Erythroblast (primary cell): ENCODE data around the gene BTBD10.
"Not testable (repeated sequence)": the region's sequence is repeated elsewhere in the genome, so short reads cannot be mapped to it uniquely, and the experiment has no call there.

Experiments used
- DNase-seq, 2 experiments: peaks; one replicate each; lab custom pipeline; 2025; lab: John Stamatoyannopoulos, UW
- GATA1 ChIP-seq: IDR thresholded peaks from 2 replicates; pipeline ENCODE4 v1.6.1; 2011; ENCODE audit warnings: low read depth, mild to moderate bottlenecking, control low read depth, low read length, moderate library complexity
- POLR2A ChIP-seq: IDR thresholded peaks from 2 replicates; pipeline ENCODE4 v1.6.1; 2011; ENCODE audit warnings: mild to moderate bottlenecking, low read length

Gene BTBD10

DNA sequence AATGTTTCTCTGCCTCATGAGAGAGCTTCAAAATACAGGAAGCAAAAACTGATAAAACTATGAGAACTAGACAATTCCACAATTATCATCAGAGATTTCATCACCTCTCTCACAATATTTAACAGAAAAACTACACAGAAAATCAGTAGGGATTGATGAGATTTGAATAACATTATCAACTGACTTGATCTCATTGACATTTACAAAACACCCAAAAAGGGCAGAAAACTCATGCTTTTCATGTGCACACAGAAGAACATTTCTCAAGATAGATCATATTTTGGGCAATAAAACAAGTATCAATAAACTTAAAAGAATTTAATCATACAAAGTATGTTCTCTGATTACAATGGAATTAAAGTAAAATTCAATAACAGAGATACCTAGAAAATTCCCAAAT lies 35.6 kb downstream of the BTBD10 start:
- DNase-seq, result no peak
- no peak for TF ChIP-seq POLR2A
- no peak for TF ChIP-seq GATA1

GRCh38 chr11:13423372-13423771 lies 39.6 kb downstream of the BTBD10 start:
- TF ChIP-seq POLR2A, result no peak
- no peak for TF ChIP-seq GATA1
- DNase-seq, result no peak

GRCh38 chr11:13421561-13421960 lies 41.5 kb downstream of the BTBD10 start:
- peak; percentile 12 to 29 for DNase-seq
- TF ChIP-seq POLR2A (no peak), GATA1 (no peak)

DNA sequence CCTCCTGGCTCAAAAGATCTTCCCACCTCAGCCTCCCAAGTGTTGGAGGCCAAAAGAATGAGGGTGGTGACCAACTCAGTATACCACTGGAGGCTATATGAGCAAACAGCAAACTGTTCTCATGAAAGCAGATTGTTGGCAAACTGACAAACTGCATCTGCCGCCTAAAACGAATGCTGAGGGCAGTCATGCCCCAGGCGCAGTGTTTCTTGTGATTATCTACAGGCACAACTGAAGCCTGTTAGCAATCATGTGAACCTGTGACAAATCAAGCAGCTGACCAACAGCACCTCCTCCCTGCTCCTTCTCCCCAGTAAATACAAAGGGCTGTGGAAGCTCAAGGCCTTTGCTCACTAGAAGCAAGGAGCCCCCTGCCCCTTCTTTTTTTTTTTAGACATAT lies 47.8 kb downstream of the BTBD10 start:
- peak; percentile 8 to 49 for DNase-seq
- no peak for TF ChIP-seq GATA1

- DNase-seq, result no peak
- TF ChIP-seq GATA1, result no peak
- TF ChIP-seq POLR2A, result no peak
Measured at GRCh38 chr11:13405220-13405619, 57.8 kb downstream of the BTBD10 start.

DNA sequence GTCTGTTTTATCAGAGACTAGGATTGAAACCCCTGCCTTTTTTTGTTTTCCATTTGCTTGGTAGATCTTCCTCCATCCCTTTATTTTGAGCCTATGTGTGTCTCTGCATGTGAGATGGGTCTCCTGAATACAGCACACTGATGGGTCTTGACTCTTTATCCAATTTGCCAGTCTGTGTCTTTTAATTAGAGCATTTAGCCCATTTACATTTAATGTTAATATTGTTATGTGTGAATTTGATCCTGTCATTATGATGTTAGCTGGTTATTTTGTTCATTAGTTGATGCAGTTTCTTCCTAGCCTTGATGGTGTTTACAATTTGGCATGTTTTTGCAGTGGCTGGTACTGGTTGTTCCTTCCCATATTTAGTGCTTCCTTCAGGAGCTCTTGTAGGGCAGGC lies 64.7 kb downstream of the BTBD10 start:
- not testable (repeated sequence) for DNase-seq

DNA sequence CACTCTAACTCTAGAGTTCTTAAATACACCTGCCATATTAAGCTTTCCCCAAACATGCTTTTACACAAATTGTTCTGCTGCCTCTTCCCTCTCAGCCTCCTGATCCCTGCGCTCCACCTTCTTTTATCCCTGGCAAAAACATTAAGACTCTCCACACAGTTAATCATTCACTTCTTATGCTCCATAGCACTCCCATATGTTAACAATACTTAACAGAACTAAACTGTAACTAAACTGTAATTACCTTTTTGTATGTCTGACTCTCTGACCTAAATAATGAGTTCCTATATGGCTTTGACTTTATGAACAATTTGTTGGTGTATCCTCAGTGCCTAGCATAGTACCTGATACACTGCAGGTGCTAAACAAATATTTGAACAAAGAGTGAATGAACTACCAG lies 71.8 kb downstream of the BTBD10 start:
- TF ChIP-seq GATA1, result no peak
- TF ChIP-seq POLR2A, result no peak
- no peak for DNase-seq

DNA sequence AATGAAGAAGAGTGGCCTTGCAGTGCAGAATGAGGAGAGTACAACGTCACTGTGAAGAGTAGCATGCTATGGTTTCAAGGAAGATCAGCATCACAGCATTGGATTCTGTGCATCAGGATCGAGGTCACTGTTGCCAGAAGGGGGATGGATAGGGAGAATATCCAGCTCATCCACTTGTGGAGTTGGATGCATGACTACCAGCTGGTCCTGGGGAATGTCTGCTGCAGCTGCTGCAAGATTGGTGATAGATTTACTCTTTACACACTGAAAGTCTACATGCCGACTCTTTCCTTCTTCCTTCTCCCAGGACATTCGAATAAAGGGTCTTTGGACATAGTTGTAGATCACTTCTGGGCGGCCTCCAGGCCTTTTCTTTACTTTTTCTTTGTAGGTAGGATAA lies 74.3 kb downstream of the BTBD10 start:
- DNase-seq, result no peak
- TF ChIP-seq POLR2A (no peak), GATA1 (no peak)

- no peak for DNase-seq
- no peak for TF ChIP-seq POLR2A
- no peak for TF ChIP-seq GATA1
Measured at GRCh38 chr11:13386567-13386966, 76.5 kb downstream of the BTBD10 start.

DNA sequence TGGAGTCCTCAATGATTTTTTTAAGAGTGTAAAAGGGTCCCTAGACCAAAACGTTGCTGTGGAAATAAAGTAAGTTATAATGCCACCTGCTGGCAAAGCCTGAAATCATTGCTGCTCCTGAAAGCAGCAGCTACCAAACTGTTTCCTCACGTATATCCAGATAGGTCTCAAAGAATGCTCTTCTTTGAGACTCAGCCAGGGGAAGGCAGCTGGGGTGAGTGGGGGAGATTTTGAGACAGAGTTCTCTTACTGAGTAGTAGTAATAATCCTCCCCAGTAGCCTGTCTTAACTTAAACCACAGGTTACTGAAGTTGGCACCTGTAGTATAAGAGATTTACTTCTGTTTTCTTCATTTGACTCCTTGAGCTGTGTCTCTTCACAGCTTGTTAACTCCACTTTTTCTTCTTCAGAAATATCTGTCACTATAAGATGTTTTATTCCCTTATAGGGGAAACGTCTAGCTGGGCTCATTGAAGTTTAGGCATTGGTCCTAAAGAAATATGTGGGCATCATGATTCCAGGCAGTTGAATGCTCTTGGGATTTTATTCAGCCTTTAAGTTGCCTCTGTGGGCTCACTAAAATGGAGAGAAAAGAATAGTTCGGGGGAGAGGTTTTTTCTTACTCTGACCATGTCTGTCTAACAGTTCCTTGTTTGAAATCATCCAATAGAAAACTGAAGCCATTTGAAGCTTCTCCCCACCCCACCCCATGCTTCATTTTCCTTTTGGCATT lies 77.9 kb downstream of the BTBD10 start:
- TF ChIP-seq GATA1 (no peak), POLR2A (no peak)
- DNase-seq, result peak; percentile 20 to 44

- no peak for TF ChIP-seq GATA1
- no peak for TF ChIP-seq POLR2A
- DNase-seq, result no peak
Measured at GRCh38 chr11:13382751-13383150, 80.3 kb downstream of the BTBD10 start.

- no peak for DNase-seq
- TF ChIP-seq POLR2A (no peak), GATA1 (no peak)
Measured at GRCh38 chr11:13380731-13381130, 82.3 kb downstream of the BTBD10 start.

- TF ChIP-seq POLR2A, result no peak
- no peak for DNase-seq
Measured at GRCh38 chr11:13378316-13378715, 84.7 kb downstream of the BTBD10 start.

- TF ChIP-seq GATA1 (no peak), POLR2A (no peak)
- no peak for DNase-seq
Measured at GRCh38 chr11:13376838-13377237, 86.2 kb downstream of the BTBD10 start.

GRCh38 chr11:13376402-13376801 lies 86.6 kb downstream of the BTBD10 start:
- TF ChIP-seq POLR2A (no peak), GATA1 (no peak)
- no peak for DNase-seq

GRCh38 chr11:13375798-13376197 lies 87.2 kb downstream of the BTBD10 start:
- TF ChIP-seq POLR2A (no peak), GATA1 (no peak)
- no peak for DNase-seq

GRCh38 chr11:13373216-13373615 lies 89.8 kb downstream of the BTBD10 start:
- no peak for TF ChIP-seq POLR2A
- DNase-seq, result no peak
